Epidermal melanocyte (primary cell): ENCODE data around the gene PRKCG.
"Not testable (repeated sequence)": the region's sequence is repeated elsewhere in the genome, so short reads cannot be mapped to it uniquely, and the experiment has no call there.

Experiments used
- DNase-seq: peaks from one replicate; pipeline ENCODE4 v3.0.0; 2011; ENCODE audit warnings: low spot score; ENCODE audit not compliant: insufficient read length

PRKCG gene

GRCh38 chr19:53942001-53942786 lies 60.2 kb downstream of the PRKCG start:
- no peak for DNase-seq

GRCh38 chr19:53944416-53944815 lies 62.4 kb downstream of the PRKCG start:
- DNase-seq = no peak

- DNase-seq = no peak
These were observed 62.9 kb downstream of the PRKCG start for GRCh38 chr19:53944933-53945332.

DNA sequence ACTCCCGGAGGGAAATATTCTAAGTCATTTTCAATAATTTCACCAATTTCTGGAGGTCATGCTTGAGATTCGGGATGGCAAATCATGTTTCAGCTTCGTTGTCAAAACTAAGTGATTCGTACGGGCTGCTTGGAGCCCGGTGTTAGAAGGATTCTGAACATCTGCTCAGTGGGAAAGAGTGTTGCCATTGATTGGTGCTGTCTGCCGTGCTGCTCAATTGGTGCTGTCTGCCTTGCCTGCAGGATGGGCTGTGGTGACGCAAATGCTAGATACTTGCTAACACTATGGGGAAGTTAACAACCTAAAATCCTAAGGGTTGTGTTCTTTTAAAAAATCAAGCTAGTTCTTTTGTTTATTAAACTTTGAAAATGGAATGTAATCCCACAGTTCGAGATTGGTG lies 63.4 kb downstream of the PRKCG start:
- DNase-seq = no peak

DNA sequence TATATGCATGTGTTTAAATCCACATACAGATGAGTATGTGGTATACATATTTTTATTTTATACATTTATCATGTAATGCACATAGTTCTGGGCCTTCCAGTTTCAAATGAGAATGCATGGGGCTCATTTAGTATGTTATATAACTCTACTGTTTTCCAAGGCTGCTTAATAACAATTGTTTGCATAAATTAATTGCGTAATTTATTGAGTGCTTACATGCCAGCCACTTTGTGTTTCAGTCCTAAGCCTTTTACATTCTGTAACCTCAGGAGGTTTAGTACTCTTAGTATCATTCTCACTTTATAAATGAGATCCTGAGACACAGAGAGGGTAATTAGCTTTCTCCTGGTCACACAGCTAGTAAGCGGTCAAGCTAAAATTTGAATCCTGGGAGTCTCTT lies 64.0 kb downstream of the PRKCG start:
- DNase-seq = no peak

- no peak for DNase-seq
These were observed 65.6 kb downstream of the PRKCG start for GRCh38 chr19:53947624-53948023.

DNA sequence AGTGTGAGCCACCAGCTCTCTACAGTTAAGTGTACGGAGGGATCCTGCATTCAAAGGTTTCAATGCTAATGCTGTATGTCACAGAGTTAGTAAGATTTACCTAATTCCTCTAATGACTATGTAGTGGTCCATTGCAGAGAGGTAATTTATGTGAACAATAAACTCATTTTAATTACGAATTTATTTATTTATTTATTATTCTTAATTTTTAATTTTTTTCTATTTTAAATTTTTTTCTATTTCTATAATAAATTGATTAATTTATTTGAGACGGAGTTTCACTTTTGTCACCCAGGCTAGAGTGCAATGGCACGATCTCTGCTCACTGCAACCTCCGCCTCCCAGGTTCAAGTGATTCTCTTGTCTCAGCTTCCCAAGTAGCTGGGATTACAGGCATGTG lies 66.6 kb downstream of the PRKCG start:
- not testable (repeated sequence) for DNase-seq

DNA sequence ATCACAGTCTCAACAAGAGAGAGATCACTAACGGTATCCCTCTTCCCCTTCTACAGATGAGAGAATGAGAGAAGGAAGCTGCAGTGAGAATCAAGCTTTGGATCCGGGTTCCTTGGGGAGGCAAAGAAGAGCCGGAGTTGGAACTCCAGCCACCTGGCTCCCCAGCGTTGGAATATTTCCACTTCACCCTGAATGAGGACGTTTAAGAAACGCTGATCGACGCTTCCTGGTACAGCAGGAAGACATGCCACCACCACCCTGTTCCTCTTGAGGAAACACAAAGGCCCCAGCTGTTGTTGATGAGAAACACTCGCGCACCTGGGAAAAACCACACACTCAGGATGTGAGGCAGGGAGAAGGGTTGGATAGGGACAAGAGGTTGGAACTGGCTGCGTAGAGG lies 69.4 kb downstream of the PRKCG start:
- DNase-seq = no peak

DNA sequence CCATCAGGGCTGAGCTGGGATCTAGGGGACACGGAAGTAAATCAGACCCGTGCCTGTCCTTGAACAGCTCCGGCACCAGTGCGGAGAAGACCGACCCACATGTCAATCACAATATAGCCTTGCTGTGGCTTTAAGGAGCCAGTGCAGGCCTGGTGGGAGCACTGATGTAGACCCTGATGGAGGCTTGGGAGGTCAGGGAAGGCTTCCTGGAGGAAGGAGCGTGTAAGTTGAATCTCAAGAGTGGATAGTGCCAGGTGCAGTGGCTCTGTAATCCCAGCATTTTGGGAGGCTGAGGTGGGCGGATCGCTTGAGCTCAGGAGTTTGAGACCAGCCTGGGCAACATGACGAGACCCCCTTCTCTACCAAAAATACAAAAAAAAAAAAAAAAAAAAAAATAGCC lies 70.0 kb downstream of the PRKCG start:
- DNase-seq = no peak

- no peak for DNase-seq
These were observed 71.4 kb downstream of the PRKCG start for GRCh38 chr19:53953383-53953782.
